Measurements from ENCODE around the gene FOXN4. TPM values are rescaled to one million over a fixed set of nuclear protein-coding genes. Genes with fewer than 3 reads are reported as not detected.
A peak's percentile ranks its signal among the peaks of the same experiment; 100 is the strongest.

FOXN4 gene
- polyA plus RNA-seq, 4 donors = 0.03 TPM; not detected in 3

DNA sequence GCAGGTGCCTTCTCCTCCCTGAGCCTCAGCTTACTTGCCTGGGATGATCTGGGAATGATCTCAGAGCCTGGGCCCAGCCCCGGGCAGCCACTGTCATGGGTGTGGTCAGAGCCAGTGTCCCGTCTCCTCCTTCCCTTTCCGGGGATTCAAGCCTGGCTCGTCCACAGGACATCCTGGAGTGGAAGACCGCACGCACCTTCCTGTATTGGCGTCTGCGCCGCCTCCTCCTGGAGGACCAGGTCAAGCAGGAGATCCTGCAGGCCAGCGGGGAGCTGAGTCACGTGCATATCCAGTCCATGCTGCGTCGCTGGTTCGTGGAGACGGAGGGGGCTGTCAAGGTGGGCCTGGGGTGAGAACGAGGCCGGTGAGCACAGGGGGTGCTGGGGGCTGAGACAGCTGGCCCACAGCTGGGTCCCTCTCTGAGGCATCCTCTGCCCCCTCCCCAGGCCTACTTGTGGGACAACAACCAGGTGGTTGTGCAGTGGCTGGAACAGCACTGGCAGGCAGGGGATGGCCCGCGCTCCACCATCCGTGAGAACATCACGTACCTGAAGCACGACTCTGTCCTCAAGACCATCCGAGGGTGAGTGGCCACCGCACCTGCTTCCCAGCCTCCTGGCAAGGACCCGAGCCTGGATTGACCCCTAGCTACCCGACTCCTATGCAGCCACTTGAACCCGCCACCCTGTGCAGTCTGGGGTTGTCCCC is 44.0 kb downstream of the FOXN4 start:
- Histone ChIP-seq H3K4me1 (ENCODE audit: control insufficient read depth in 3 of 3, insufficient read depth in 2 of 3, low read depth in 1 of 3, low read length in 2 of 3) (no peaks in the 10 kb centered on the region), H3K4me3 (ENCODE audit: low read depth in 1 of 3, low read length in 3 of 3) (no peak overlapping the region), H3K27ac (ENCODE audit: low read depth in 1 of 3, low read length in 2 of 3) (no peak overlapping the region), H3K9me3 (ENCODE audit: control insufficient read depth in 2 of 2, insufficient read depth in 1 of 2, low read depth in 1 of 2, low read length in 1 of 2) (peaks cover 0 to 8% of the 10 kb centered on the region in 2 donors), H3K36me3 (ENCODE audit: control insufficient read depth in 3 of 3, insufficient read depth in 2 of 3, low read depth in 1 of 3, low read length in 3 of 3) (peaks cover 4 to 37% (median 19%) of the 10 kb centered on the region in 3 donors), H3K27me3 (ENCODE audit: control insufficient read depth in 3 of 3, insufficient read depth in 3 of 3, low read length in 3 of 3) (no peaks in the 10 kb centered on the region)
- no peak for DNase-seq
- no peak for FAIRE-seq
- WGBS, 3 donors = 91 to 93% (median 92%) methylated on average over 24 to 27 of the region's 27 CpGs

DNA sequence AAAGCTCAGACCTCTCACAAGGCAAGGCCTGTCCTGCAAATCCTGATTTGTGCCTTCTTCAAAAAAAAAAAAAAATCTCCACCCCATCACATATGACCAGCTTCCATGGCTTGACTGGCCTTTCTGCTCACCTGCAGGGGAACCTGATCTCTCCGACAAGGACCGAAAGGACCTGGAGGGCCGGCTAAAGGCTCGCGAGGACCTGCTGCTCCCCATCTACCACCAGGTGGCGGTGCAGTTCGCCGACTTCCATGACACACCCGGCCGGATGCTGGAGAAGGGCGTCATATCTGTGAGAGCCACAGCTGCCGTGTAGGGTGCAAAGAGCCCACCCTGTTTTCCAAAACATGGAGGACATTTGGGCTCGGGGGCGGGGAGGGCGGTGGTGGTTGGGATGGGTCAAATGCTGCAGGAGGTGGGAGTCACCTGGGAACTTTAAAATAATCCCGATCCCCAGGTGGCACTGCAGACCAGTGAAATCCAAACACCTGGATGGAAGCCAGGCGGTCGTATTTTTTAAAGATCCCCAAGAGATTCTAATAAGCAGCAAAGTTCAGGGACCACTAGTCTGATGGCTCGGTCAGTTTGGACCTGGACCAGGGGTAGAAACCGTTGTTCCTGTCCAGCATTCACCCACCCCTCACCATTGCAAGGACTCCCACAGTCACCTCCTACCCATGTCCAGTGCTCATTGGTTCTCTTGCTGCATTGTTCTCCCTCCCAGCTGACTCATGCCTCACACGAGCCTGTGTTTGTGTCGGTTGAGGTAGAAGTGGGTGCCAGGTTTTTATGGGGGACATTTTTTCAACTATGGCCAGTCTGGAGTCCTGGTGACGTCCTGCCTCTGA is 44.8 kb downstream of the FOXN4 start:
- Histone ChIP-seq H3K27ac (ENCODE audit: low read depth in 1 of 3, low read length in 2 of 3) (no peak overlapping the region), H3K27me3 (ENCODE audit: control insufficient read depth in 3 of 3, insufficient read depth in 3 of 3, low read length in 3 of 3) (no peaks in the 10 kb centered on the region), H3K36me3 (ENCODE audit: control insufficient read depth in 3 of 3, insufficient read depth in 2 of 3, low read depth in 1 of 3, low read length in 3 of 3) (peaks cover 4 to 40% (median 19%) of the 10 kb centered on the region in 3 donors), H3K4me3 (ENCODE audit: low read depth in 1 of 3, low read length in 3 of 3) (no peak overlapping the region), H3K9me3 (ENCODE audit: control insufficient read depth in 2 of 2, insufficient read depth in 1 of 2, low read depth in 1 of 2, low read length in 1 of 2) (peaks cover 0 to 8% of the 10 kb centered on the region in 2 donors), H3K4me1 (ENCODE audit: control insufficient read depth in 3 of 3, insufficient read depth in 2 of 3, low read depth in 1 of 3, low read length in 2 of 3) (no peaks in the 10 kb centered on the region)
- WGBS, 3 donors = 49 to 59% (median 49%) methylated on average over 23 of the region's 23 CpGs
- DNase-seq (peak; percentile 76 to 80), FAIRE-seq (no peak)

DNA sequence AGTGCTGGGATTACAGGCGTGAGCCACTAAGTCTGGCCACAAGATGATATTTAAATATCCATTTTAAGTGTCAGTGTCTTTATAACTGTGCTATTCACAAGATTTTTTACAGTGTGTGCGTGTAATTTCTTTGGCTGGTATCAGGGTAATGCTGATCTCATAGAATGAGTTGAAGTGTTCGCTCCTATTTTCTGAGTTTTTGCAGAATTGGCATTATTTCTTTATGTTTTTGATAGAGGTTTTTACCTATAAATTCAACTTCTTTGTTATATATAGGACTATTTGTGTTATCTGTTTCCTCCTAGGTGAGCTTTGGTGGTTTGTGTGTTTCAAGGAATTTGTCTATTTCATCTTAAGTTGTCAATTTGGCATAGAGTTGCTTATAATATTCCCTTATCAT is 45.6 kb downstream of the FOXN4 start:
- Histone ChIP-seq H3K4me1 (ENCODE audit: control insufficient read depth in 3 of 3, insufficient read depth in 2 of 3, low read depth in 1 of 3, low read length in 2 of 3) (no peaks in the 10 kb centered on the region), H3K4me3 (ENCODE audit: low read depth in 1 of 3, low read length in 3 of 3) (no peak overlapping the region), H3K27ac (ENCODE audit: low read depth in 1 of 3, low read length in 2 of 3) (no peak overlapping the region), H3K27me3 (ENCODE audit: control insufficient read depth in 3 of 3, insufficient read depth in 3 of 3, low read length in 3 of 3) (no peaks in the 10 kb centered on the region), H3K9me3 (ENCODE audit: control insufficient read depth in 2 of 2, insufficient read depth in 1 of 2, low read depth in 1 of 2, low read length in 1 of 2) (peaks cover 0 to 8% of the 10 kb centered on the region in 2 donors), H3K36me3 (ENCODE audit: control insufficient read depth in 3 of 3, insufficient read depth in 2 of 3, low read depth in 1 of 3, low read length in 3 of 3) (peaks cover 4 to 48% (median 19%) of the 10 kb centered on the region in 3 donors)
- FAIRE-seq (no peak), DNase-seq (no peak)
- 95 to 99% (median 96%) methylated on average over 3 of the region's 3 CpGs for WGBS, 3 donors

DNA sequence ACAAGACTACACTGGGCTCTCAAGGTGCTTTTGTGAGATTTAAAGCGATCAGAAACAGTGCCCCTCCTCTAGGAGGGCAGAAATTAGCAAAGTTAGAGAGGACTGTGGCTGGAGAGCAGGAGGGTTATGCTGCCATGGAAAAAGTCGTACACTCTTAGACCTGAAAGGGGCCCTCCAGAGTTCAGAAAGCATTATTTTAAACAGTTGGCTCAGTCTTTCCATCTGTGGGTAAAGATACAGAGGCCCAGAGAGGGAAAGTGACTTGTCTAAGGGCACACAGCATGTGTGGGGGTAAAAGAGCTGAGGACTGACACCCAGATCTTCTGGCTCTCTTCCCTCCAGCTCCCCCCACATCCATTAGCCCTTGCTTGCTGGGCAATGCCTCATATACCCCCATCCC is 47.1 kb downstream of the FOXN4 start:
- no peaks in the 10 kb centered on the region for H3K27me3 ChIP-seq (ENCODE audit: control insufficient read depth in 3 of 3, insufficient read depth in 3 of 3, low read length in 3 of 3)
- peaks cover 0 to 8% of the 10 kb centered on the region in 2 donors for H3K9me3 ChIP-seq (ENCODE audit: control insufficient read depth in 2 of 2, insufficient read depth in 1 of 2, low read depth in 1 of 2, low read length in 1 of 2)
- H3K4me3 ChIP-seq (ENCODE audit: low read depth in 1 of 3, low read length in 3 of 3) = no peak overlapping the region
- DNase-seq = no peak
- WGBS, 3 donors = 80 to 98% (median 83%) methylated on average over 2 of the region's 2 CpGs
- H3K36me3 ChIP-seq (ENCODE audit: control insufficient read depth in 3 of 3, insufficient read depth in 2 of 3, low read depth in 1 of 3, low read length in 3 of 3) = peaks cover 6 to 48% (median 17%) of the 10 kb centered on the region in 3 donors
- FAIRE-seq = no peak
- no peak overlapping the region for H3K27ac ChIP-seq (ENCODE audit: low read depth in 1 of 3, low read length in 2 of 3)
- no peaks in the 10 kb centered on the region for H3K4me1 ChIP-seq (ENCODE audit: control insufficient read depth in 3 of 3, insufficient read depth in 2 of 3, low read depth in 1 of 3, low read length in 2 of 3)

DNA sequence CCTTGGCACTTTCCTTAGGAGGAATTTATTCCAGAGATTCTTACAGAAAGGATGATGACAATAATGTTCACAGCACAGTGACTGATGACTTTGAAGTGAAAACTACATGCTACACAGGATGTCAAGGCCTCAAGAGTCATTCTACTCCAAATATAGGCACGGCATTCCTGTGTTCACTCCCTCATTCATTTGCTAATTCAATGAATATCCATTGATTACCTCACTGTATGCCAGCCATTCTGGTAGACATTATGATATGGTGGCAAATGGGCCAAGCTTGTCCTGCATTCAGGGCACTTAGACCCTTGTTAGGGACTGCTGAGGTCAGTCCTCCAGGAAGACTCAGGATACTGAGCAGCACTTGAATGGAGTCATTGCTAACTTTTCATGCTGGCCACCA is 48.0 kb downstream of the FOXN4 start:
- FAIRE-seq (no peak), DNase-seq (no peak)
- Histone ChIP-seq H3K27me3 (ENCODE audit: control insufficient read depth in 3 of 3, insufficient read depth in 3 of 3, low read length in 3 of 3) (no peaks in the 10 kb centered on the region), H3K36me3 (ENCODE audit: control insufficient read depth in 3 of 3, insufficient read depth in 2 of 3, low read depth in 1 of 3, low read length in 3 of 3) (peaks cover 6 to 45% (median 23%) of the 10 kb centered on the region in 3 donors), H3K9me3 (ENCODE audit: control insufficient read depth in 2 of 2, insufficient read depth in 1 of 2, low read depth in 1 of 2, low read length in 1 of 2) (peaks cover 0 to 8% of the 10 kb centered on the region in 2 donors), H3K27ac (ENCODE audit: low read depth in 1 of 3, low read length in 2 of 3) (no peak overlapping the region), H3K4me3 (ENCODE audit: low read depth in 1 of 3, low read length in 3 of 3) (no peak overlapping the region), H3K4me1 (ENCODE audit: control insufficient read depth in 3 of 3, insufficient read depth in 2 of 3, low read depth in 1 of 3, low read length in 2 of 3) (no peaks in the 10 kb centered on the region)
- WGBS, 3 donors = 91 to 100% (median 100%) methylated on average over 1 of the region's 1 CpG

DNA sequence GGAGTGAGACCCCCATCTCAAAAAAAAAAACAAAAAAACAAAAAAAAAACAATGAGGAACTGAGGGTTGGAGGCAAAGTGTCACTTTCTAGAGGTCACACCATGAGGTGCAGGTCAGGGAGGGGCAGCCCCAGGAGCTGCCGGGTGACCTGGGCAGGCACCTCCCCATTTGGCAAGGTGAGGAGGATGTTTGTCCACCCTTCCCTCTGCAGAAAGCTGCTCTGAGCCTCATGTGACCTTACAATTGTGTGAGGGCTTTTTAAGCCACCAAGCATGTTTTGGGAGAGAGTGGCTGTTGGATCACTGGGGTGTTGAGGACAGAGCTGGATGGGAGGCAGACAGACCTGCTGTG is 49.6 kb downstream of the FOXN4 start:
- H3K4me1 ChIP-seq (ENCODE audit: control insufficient read depth in 3 of 3, insufficient read depth in 2 of 3, low read depth in 1 of 3, low read length in 2 of 3) = no peaks in the 10 kb centered on the region
- H3K27ac ChIP-seq (ENCODE audit: low read depth in 1 of 3, low read length in 2 of 3) = no peak overlapping the region
- FAIRE-seq (no peak), DNase-seq (no peak)
- WGBS, 3 donors = 70 to 94% (median 77%) methylated on average over 1 of the region's 1 CpG
- H3K27me3 ChIP-seq (ENCODE audit: control insufficient read depth in 3 of 3, insufficient read depth in 3 of 3, low read length in 3 of 3) = no peaks in the 10 kb centered on the region
- H3K4me3 ChIP-seq (ENCODE audit: low read depth in 1 of 3, low read length in 3 of 3) = no peak overlapping the region
- H3K36me3 ChIP-seq (ENCODE audit: control insufficient read depth in 3 of 3, insufficient read depth in 2 of 3, low read depth in 1 of 3, low read length in 3 of 3) = peaks cover 9 to 33% (median 18%) of the 10 kb centered on the region in 3 donors
- peaks cover 0 to 8% of the 10 kb centered on the region in 2 donors for H3K9me3 ChIP-seq (ENCODE audit: control insufficient read depth in 2 of 2, insufficient read depth in 1 of 2, low read depth in 1 of 2, low read length in 1 of 2)

DNA sequence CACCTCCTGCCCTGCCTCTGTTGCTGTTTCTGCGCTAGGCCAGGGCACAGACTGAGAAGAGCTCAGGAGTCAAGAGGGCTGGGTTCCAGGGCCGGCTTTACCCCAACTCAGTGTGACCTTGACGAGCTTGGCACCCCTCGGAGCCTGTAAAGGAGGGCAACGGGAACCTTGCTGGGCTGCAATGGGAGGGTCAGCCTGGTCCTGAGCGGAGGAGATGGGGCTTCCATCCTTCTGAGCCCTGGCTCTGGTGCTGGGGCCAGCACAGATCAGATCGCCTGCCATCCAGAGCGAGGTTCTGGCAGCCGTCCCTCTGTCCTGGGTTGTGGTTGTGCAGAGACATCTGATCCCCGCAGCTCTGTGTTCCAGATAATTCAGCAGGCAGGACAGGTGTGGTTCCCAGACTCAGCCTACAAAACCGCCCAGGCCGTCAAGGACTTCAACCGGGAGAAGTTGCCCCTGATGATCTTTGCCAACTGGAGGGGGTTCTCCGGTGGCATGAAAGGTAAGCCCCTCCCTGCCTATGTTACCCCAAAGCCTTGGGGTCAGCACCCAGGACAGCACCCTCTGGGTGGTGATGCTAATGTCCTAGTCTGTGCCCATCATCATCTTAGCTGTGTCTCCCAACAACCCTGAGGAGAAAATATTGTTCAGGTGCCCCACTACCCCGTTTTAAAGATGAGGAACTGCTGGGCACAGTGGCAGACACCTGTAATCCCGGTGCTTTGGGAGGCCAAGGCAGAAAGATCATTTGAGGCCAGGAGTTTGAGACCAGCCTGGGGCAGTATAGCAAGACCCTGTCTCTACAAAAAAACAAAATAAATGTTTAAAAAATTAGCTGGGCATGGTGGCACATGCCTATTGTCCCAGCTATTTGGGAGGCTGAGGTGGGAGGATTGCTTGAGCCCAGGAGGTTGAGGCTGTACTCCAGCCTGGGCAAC is 50.2 kb downstream of the FOXN4 start:
- no peaks in the 10 kb centered on the region for H3K27me3 ChIP-seq (ENCODE audit: control insufficient read depth in 3 of 3, insufficient read depth in 3 of 3, low read length in 3 of 3)
- H3K9me3 ChIP-seq (ENCODE audit: control insufficient read depth in 2 of 2, insufficient read depth in 1 of 2, low read depth in 1 of 2, low read length in 1 of 2) = peaks cover 0 to 12% of the 10 kb centered on the region in 2 donors
- H3K36me3 ChIP-seq (ENCODE audit: control insufficient read depth in 3 of 3, insufficient read depth in 2 of 3, low read depth in 1 of 3, low read length in 3 of 3) = peaks cover 12 to 37% (median 19%) of the 10 kb centered on the region in 3 donors
- DNase-seq (no peak), FAIRE-seq (no peak)
- no peak overlapping the region for H3K27ac ChIP-seq (ENCODE audit: low read depth in 1 of 3, low read length in 2 of 3)
- H3K4me1 ChIP-seq (ENCODE audit: control insufficient read depth in 3 of 3, insufficient read depth in 2 of 3, low read depth in 1 of 3, low read length in 2 of 3) = no peaks in the 10 kb centered on the region
- no peak overlapping the region for H3K4me3 ChIP-seq (ENCODE audit: low read depth in 1 of 3, low read length in 3 of 3)
- 87 to 90% (median 88%) methylated on average over 16 of the region's 16 CpGs for WGBS, 3 donors

DNA sequence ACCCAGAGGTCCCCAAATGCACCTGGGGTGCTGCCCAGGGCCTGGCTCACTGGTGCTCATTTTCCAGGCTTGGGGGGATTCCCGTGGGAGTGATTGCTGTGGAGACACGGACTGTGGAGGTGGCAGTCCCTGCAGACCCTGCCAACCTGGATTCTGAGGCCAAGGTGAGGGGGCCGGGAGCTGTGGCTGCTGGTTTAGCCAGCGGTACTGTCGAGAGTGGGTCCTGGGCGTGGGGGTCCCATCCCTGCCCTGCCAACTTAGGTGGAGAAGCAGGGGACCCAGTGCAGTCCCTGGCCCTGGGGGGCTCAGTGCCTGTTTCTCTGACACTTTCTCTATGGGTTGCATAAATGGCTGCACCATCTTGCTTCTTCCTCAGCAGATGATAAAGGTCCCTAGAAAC is 50.9 kb downstream of the FOXN4 start:
- DNase-seq (no peak), FAIRE-seq (no peak)
- Histone ChIP-seq H3K9me3 (ENCODE audit: control insufficient read depth in 2 of 2, insufficient read depth in 1 of 2, low read depth in 1 of 2, low read length in 1 of 2) (peaks cover 0 to 11% of the 10 kb centered on the region in 2 donors), H3K36me3 (ENCODE audit: control insufficient read depth in 3 of 3, insufficient read depth in 2 of 3, low read depth in 1 of 3, low read length in 3 of 3) (peaks cover 16 to 38% (median 21%) of the 10 kb centered on the region in 3 donors), H3K27ac (ENCODE audit: low read depth in 1 of 3, low read length in 2 of 3) (no peak overlapping the region), H3K4me3 (ENCODE audit: low read depth in 1 of 3, low read length in 3 of 3) (no peak overlapping the region), H3K27me3 (ENCODE audit: control insufficient read depth in 3 of 3, insufficient read depth in 3 of 3, low read length in 3 of 3) (no peaks in the 10 kb centered on the region), H3K4me1 (ENCODE audit: control insufficient read depth in 3 of 3, insufficient read depth in 2 of 3, low read depth in 1 of 3, low read length in 2 of 3) (no peaks in the 10 kb centered on the region)
- WGBS, 3 donors = 85 to 95% (median 93%) methylated on average over 6 of the region's 6 CpGs
